ENCODE measurements around the gene MIA. TPM values are rescaled to one million over a fixed set of nuclear protein-coding genes. Genes with fewer than 3 reads are reported as not detected.
"Not testable (repeated sequence)": the region's sequence is repeated elsewhere in the genome, so short reads cannot be mapped to it uniquely, and the experiment has no call there.

MIA gene
- total RNA-seq, 4 donors from 2014 or later = not detected

DNA sequence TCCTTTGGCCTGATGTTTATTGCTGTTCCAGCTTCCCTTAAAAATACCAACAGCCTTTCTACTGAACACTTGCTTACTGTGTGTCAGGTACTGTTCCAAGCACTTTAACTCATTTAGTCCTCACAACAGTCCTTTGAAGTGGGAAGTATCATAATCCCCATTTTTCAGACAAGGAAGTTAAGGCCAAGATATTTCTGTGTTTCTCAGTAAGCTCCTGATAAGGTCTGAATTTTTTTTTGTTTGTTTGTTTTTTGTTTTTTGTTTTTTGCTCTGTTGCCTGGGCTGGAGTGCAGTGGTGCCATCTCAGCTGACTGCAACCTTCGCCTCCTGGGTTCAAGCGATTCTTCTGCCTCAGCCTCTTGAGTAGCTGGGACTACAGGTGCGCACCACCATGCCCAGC lies 16.8 kb upstream of the MIA start:
- intact Hi-C loops (cut with DNase I; ENCODE audit: low total_unique reads) = no loop called here

DNA sequence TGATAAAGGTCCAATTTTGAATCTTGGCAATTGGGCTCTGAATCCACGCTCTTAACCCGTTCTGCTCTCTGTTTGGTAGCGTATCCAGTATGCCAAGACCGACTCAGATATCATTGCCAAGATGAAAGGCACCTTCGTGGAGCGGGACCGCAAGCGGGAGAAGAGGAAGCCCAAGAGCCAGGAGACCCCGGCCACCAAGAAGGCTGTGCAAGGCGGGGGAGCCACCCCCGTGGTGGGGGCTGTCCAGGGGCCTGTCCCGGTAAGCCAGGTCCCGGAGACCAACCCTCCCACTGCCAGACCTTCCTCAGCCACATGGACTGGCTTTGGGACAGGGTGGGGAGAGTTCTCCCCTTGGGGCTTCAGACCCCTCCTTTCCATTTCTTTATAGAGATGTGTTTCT lies 16.0 kb upstream of the MIA start:
- Histone ChIP-seq H3K36me3 (peaks cover 0 to 82% of the 10 kb centered on the region in 2 donors), H3K9me3 (no peaks in the 10 kb centered on the region), H3K4me3 (no peak overlapping the region), H3K27me3 (no peaks in the 10 kb centered on the region), H3K4me1 (peaks cover 6 to 11% of the 10 kb centered on the region in 2 donors), H3K27ac (no peak overlapping the region)
- in situ Hi-C loops (cut with MboI; ENCODE audit: low sequenced_read_pairs in 4 of 4) (loop anchor here in 1 of 4 donors (10.0 kb wide), 1 partner anchor 55 kb away; no protein-coding TSS in a partner anchor), intact Hi-C loops (cut with DNase I; ENCODE audit: low total_unique reads) (no loop called here)
- TF ChIP-seq, protein P1, sequence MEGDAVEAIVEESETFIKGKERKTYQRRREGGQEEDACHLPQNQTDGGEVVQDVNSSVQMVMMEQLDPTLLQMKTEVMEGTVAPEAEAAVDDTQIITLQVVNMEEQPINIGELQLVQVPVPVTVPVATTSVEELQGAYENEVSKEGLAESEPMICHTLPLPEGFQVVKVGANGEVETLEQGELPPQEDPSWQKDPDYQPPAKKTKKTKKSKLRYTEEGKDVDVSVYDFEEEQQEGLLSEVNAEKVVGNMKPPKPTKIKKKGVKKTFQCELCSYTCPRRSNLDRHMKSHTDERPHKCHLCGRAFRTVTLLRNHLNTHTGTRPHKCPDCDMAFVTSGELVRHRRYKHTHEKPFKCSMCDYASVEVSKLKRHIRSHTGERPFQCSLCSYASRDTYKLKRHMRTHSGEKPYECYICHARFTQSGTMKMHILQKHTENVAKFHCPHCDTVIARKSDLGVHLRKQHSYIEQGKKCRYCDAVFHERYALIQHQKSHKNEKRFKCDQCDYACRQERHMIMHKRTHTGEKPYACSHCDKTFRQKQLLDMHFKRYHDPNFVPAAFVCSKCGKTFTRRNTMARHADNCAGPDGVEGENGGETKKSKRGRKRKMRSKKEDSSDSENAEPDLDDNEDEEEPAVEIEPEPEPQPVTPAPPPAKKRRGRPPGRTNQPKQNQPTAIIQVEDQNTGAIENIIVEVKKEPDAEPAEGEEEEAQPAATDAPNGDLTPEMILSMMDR (IDR thresholded peaks at IDR 0.05 in 4 of 5, conservative IDR thresholded peaks at IDR 0.05 in 1 of 5) = no peak
- TF ChIP-seq POLR2A (IDR thresholded peaks at IDR 0.05) = no peak
- DNase-seq (no peak), ATAC-seq (no peak)

More for the DNA sequence above, 16.8 kb upstream of the MIA start:
- TF ChIP-seq, protein P1 (IDR thresholded peaks at IDR 0.05 in 4 of 5, conservative IDR thresholded peaks at IDR 0.05 in 1 of 5) = no peak
- TF ChIP-seq POLR2A (IDR thresholded peaks at IDR 0.05) = no peak
- peaks cover 8 to 11% of the 10 kb centered on the region in 2 donors for H3K4me1 ChIP-seq
- no peaks in the 10 kb centered on the region for H3K9me3 ChIP-seq
- H3K27me3 ChIP-seq = no peaks in the 10 kb centered on the region
- H3K36me3 ChIP-seq = peaks cover 0 to 73% of the 10 kb centered on the region in 2 donors
- H3K4me3 ChIP-seq = no peak overlapping the region
- ATAC-seq (no peak), DNase-seq (no peak)
- in situ Hi-C loops (cut with MboI; ENCODE audit: low sequenced_read_pairs in 4 of 4) = loop anchor here in 1 of 4 donors (10.0 kb wide), 1 partner anchor 56 kb away; no protein-coding TSS in a partner anchor
- H3K27ac ChIP-seq = no peak overlapping the region

DNA sequence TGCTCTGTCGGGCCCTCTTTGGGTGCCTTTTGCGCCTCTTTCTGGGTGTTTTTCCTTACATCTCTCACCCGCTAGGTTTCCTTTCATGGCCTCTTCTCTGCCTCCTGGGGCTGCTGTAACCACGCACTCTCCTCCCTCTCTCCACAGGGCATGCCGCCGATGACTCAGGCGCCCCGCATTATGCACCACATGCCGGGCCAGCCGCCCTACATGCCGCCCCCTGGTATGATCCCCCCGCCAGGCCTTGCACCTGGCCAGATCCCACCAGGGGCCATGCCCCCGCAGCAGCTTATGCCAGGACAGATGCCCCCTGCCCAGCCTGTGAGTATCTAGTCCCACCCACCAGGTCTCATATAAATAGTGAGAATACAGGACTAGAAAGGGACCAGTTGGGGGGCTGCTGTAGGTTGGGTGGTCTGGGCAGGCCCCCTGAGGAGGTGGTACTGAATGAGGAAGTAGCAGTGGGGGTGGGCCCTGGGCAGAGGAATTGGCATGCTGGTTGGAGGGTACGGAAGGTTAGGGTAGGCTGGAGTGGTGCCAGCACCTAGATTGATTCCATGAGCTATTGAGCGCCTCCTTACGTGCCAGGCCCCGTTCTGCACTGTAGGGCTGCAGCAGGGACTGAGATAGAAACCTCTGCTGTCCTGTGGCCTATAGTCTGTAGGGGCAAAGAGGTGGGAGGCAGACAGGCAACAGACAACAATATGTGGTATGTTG lies 12.4 kb upstream of the MIA start:
- H3K36me3 ChIP-seq = peaks cover 0 to 88% of the 10 kb centered on the region in 2 donors

DNA sequence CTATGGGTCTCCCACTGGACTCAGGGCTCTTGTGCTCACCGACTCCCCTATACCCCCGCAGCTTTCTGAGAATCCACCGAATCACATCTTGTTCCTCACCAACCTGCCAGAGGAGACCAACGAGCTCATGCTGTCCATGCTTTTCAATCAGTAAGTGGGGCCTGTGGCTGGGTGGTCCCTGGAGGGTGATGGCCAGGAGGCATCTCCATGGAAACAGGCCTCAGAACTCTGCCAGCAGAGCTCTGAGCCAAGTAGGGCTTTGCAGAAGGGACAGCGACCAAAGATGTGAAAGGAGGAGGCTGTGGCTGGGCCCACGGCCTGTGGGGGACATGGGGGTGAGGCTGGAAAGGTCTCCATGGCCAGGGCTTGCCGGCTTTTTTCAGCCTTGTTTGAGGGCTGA lies 11.8 kb upstream of the MIA start:
- TF ChIP-seq, protein P1 (IDR thresholded peaks at IDR 0.05 in 4 of 5, conservative IDR thresholded peaks at IDR 0.05 in 1 of 5) = no peak
- TF ChIP-seq POLR2A (IDR thresholded peaks at IDR 0.05) = no peak
- no peaks in the 10 kb centered on the region for H3K4me1 ChIP-seq
- no peak for DNase-seq
- H3K36me3 ChIP-seq = peaks cover 0 to 82% of the 10 kb centered on the region in 2 donors
- intact Hi-C loops (cut with DNase I; ENCODE audit: low total_unique reads) (no loop called here), in situ Hi-C loops (cut with MboI; ENCODE audit: low sequenced_read_pairs in 4 of 4) (no loop called here)
- H3K27ac ChIP-seq = no peak overlapping the region
- no peak for ATAC-seq
- H3K4me3 ChIP-seq = no peak overlapping the region
- H3K9me3 ChIP-seq = no peaks in the 10 kb centered on the region
- H3K27me3 ChIP-seq = no peaks in the 10 kb centered on the region

More for the DNA sequence above, 12.4 kb upstream of the MIA start:
- intact Hi-C loops (cut with DNase I; ENCODE audit: low total_unique reads) (no loop called here), in situ Hi-C loops (cut with MboI; ENCODE audit: low sequenced_read_pairs in 4 of 4) (no loop called here)
- DNase-seq (no peak), ATAC-seq (no peak)
- Histone ChIP-seq H3K27me3 (no peaks in the 10 kb centered on the region), H3K9me3 (no peaks in the 10 kb centered on the region), H3K4me1 (no peaks in the 10 kb centered on the region), H3K27ac (no peak overlapping the region), H3K4me3 (no peak overlapping the region)
- TF ChIP-seq POLR2A (IDR thresholded peaks at IDR 0.05) = no peak

DNA sequence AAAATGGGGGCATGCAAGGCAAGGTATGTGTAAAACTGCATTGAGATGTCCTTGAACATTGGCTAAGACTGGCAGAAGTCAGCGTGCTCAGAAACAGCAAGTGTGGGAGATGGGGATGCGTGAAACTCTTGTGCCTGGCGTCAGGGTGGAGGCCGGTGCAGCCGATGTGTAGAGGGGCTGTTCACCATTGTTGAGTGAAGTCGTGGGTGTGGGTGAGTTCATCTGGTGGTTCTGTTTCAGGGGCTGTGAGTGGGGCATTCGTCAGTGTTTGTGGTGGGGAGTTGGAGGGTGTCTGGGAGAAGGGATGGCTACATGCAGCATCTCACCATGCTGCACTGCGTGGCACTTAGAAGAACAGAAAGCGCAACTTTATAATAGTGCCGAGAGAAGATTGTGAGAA lies 11.4 kb upstream of the MIA start:
- intact Hi-C loops (cut with DNase I; ENCODE audit: low total_unique reads) = no loop called here
- TF ChIP-seq, protein P1 (IDR thresholded peaks at IDR 0.05 in 4 of 5, conservative IDR thresholded peaks at IDR 0.05 in 1 of 5) = no peak
- TF ChIP-seq POLR2A (IDR thresholded peaks at IDR 0.05) = no peak
- Histone ChIP-seq H3K27me3 (no peaks in the 10 kb centered on the region), H3K4me3 (no peak overlapping the region), H3K27ac (no peak overlapping the region), H3K4me1 (no peaks in the 10 kb centered on the region), H3K36me3 (peaks cover 0 to 78% of the 10 kb centered on the region in 2 donors), H3K9me3 (no peaks in the 10 kb centered on the region)
- ATAC-seq (no peak), DNase-seq (no peak)
- in situ Hi-C loops (cut with MboI; ENCODE audit: low sequenced_read_pairs in 4 of 4) = no loop called here

DNA sequence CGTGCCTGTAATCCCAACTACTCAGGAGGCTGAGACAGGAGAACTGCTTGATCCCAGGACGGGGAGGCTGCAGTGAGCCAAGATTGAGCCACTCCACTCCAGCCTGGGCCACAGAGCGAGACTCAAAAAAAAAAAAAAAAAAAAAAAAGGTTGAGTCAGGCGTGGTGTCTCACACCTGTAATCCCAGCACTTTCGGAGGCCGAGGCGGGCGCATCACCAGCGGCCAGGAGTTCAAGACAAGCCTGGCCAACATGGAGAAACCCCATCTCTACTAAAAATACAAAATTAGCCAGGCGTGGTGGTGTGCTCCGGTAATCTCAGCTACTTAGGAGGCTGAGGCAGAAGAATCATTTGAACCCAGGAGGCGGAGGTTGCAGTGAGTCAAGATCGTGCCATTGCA lies 8.9 kb upstream of the MIA start:
- H3K27ac ChIP-seq; H3K4me3 ChIP-seq; DNase-seq; H3K4me1 ChIP-seq; ATAC-seq; H3K9me3 ChIP-seq; H3K27me3 ChIP-seq; in situ Hi-C loops (cut with MboI; ENCODE audit: low sequenced_read_pairs in 4 of 4); intact Hi-C loops (cut with DNase I; ENCODE audit: low total_unique reads): not testable (repeated sequence)
- peaks cover 0 to 53% of the 10 kb centered on the region in 2 donors for H3K36me3 ChIP-seq

Data from gastrocnemius medialis (tissue), 4 donors.